A549 (cell line): ENCODE data around the gene THADA. TPM values are rescaled to one million over a fixed set of nuclear protein-coding genes. Genes with fewer than 3 reads are reported as not detected.

Experiments used
- ATAC-seq, 2 experiments: fragments of 200-7000 bp in 1 of 2; fragments of >200 bp in 1 of 2; cut with Nextera tagmentation in 1 of 2; cut with Tn5 transposase in 1 of 2; 3 replicates each; pipeline versions ENCODE4 v1.8.0 to v1.9.1; 2018 to 2020; ENCODE audit warnings: mild to moderate bottlenecking in 1 of 2, moderate library complexity in 1 of 2
- CTCF ChIA-PET: fragments of 300-600 bp; sonication (Branson Sonifier 250); formaldehyde crosslinking; extraction: SDS; loops from one replicate; lab custom pipeline; 2021; ENCODE audit warnings: antibody characterized with exemption, inconsistent platforms; lab: Yijun Ruan, JAX
- POLR2A ChIA-PET: fragments of 350-600 bp; formaldehyde crosslinking; extraction: SDS; loops from one replicate; lab custom pipeline; 2021; ENCODE audit warnings: antibody characterized with exemption, inconsistent platforms; lab: Yijun Ruan, JAX
- DNase-seq, 2 experiments: peaks; one replicate each; pipeline versions ENCODE4 v3.0.0 to v3.0.0-alpha.2; 2011 to 2016; ENCODE audit warnings: low read depth in 1 of 2, low spot score in 1 of 2
- FAIRE-seq: peaks from 2 replicates; lab custom pipeline; 2011; peaks lifted over from hg19 to GRCh38; lab: Jason Lieb, UNC
- H3K27ac ChIP-seq, 2 experiments: fragments of >200 bp; sonication (Bioruptor Twin); formaldehyde crosslinking; 3 replicates each; pipeline ENCODE4 v1.5.1; 2016 to 2017
- H3K4me1 ChIP-seq: fragments of >200 bp; sonication (Bioruptor Twin); formaldehyde crosslinking; 3 replicates; pipeline ENCODE4 v1.6.1; 2016
- H3K4me2 ChIP-seq: fragments of >200 bp; sonication (Bioruptor Twin); formaldehyde crosslinking; 3 replicates; pipeline ENCODE4 v1.6.1; 2016
- H3K4me3 ChIP-seq: fragments of >200 bp; sonication (Bioruptor Twin); formaldehyde crosslinking; 3 replicates; pipeline ENCODE4 v1.5.1; 2016
- H3K9me3 ChIP-seq: fragments of >200 bp; sonication (Bioruptor Twin); formaldehyde crosslinking; 3 replicates; pipeline ENCODE4 v1.6.1; 2016
- BHLHE40 ChIP-seq: IDR thresholded peaks from 2 replicates; pipeline ENCODE4 v1.6.1; 2012; ENCODE audit warnings: low read depth, low read length, inconsistent platforms
- CBX8 ChIP-seq: fragments of 200-600 bp; sonication (generic); IDR thresholded peaks from 2 replicates; pipeline ENCODE4 v1.6.1; 2016
- CEBPB ChIP-seq, 2 experiments: fragments of >200 bp in 1 of 2; sonication (Bioruptor Twin) in 1 of 2; formaldehyde crosslinking in 1 of 2; IDR thresholded peaks; 2 replicates each; pipeline ENCODE4 v1.6.1; 2012 to 2016
- CHD2 ChIP-seq: fragments of 150-350 bp; IDR thresholded peaks from 2 replicates; pipeline ENCODE4 v1.6.1; 2014; ENCODE audit warnings: low read length; ENCODE audit not compliant: partially characterized antibody
- CHD4 ChIP-seq: fragments of 200-600 bp; sonication (generic); IDR thresholded peaks from 2 replicates; pipeline ENCODE4 v1.6.1; 2016; ENCODE audit warnings: antibody characterized with exemption, mild to moderate bottlenecking, borderline replicate concordance
- E2F6 ChIP-seq: IDR thresholded peaks from 2 replicates; pipeline ENCODE4 v1.6.1; 2012; ENCODE audit warnings: low read depth, borderline replicate concordance
- EHMT2 ChIP-seq: fragments of 200-600 bp; sonication (generic); IDR thresholded peaks from 2 replicates; pipeline ENCODE4 v1.6.1; 2016; ENCODE audit warnings: antibody characterized with exemption, low read depth, mild to moderate bottlenecking, moderate library complexity
- FOSB ChIP-seq: fragments of 250-450 bp; sonication (Bioruptor Pico); IDR thresholded peaks from 2 replicates; pipeline ENCODE4 v1.5.0; 2020; ENCODE audit warnings: mild to moderate bottlenecking, moderate library complexity
- FOSL2 ChIP-seq, 2 experiments: fragments of 450-650 bp in 1 of 2; fragments of >200 bp in 1 of 2; sonication (Bioruptor Twin) in 1 of 2; formaldehyde crosslinking; IDR thresholded peaks; 2 replicates each; pipeline versions ENCODE4 v1.5.0 to v1.6.1; 2016 to 2020; ENCODE audit warnings: mild to moderate bottlenecking in 1 of 2, moderate library complexity in 1 of 2
- GATA3 ChIP-seq: IDR thresholded peaks from 2 replicates; pipeline ENCODE4 v1.6.1; 2012; ENCODE audit warnings: borderline replicate concordance
- HOXB13 ChIP-seq: fragments of 250-450 bp; sonication (Bioruptor Pico); IDR thresholded peaks from 2 replicates; pipeline ENCODE4 v1.5.0; 2020; ENCODE audit warnings: low read depth, mild to moderate bottlenecking, moderate library complexity
- HOXB5 ChIP-seq: fragments of 250-450 bp; sonication (Bioruptor Pico); IDR thresholded peaks from 2 replicates; pipeline ENCODE4 v1.5.0; 2020; ENCODE audit warnings: mild to moderate bottlenecking, moderate library complexity
- KDM1A ChIP-seq: fragments of 200-600 bp; sonication (generic); IDR thresholded peaks from 2 replicates; pipeline ENCODE4 v1.6.1; 2016; ENCODE audit warnings: low read depth, mild to moderate bottlenecking
- MAFK ChIP-seq: fragments of 450-650 bp; IDR thresholded peaks from 2 replicates; pipeline ENCODE4 v1.6.1; 2014; ENCODE audit not compliant: partially characterized antibody
- MYC ChIP-seq: IDR thresholded peaks from 2 replicates; pipeline ENCODE4 v1.6.1; 2012; ENCODE audit warnings: mild to moderate bottlenecking, inconsistent platforms, low read length, improper control_type of control experiment, borderline replicate concordance
- NFE2L2 ChIP-seq: fragments of 150-350 bp; conservative IDR thresholded peaks from 2 replicates; pipeline ENCODE4 v1.6.1; 2014; ENCODE audit warnings: low read length
- NR3C1 ChIP-seq: fragments of >200 bp; sonication (Bioruptor Twin); formaldehyde crosslinking; IDR thresholded peaks from 3 replicates; pipeline ENCODE4 v1.6.1; 2017
- PHF8 ChIP-seq: fragments of 200-600 bp; sonication (generic); IDR thresholded peaks from 2 replicates; pipeline ENCODE4 v1.6.1; 2016; ENCODE audit warnings: low read depth, mild to moderate bottlenecking, antibody characterized with exemption, moderate library complexity, borderline replicate concordance
- RAD21 ChIP-seq, 2 experiments: fragments of >200 bp in 1 of 2; sonication (Bioruptor Twin) in 1 of 2; formaldehyde crosslinking in 1 of 2; IDR thresholded peaks in 1 of 2; conservative IDR thresholded peaks in 1 of 2; 2 replicates in 1 of 2; 3 replicates in 1 of 2; pipeline ENCODE4 v1.6.1; 2012 to 2018; ENCODE audit warnings: inconsistent platforms in 1 of 2
- RCOR1 ChIP-seq: fragments of 150-350 bp; IDR thresholded peaks from 2 replicates; pipeline ENCODE4 v1.6.1; 2014; ENCODE audit warnings: antibody characterized with exemption, low read length, low read depth
- RNF2 ChIP-seq: fragments of 200-600 bp; sonication (generic); IDR thresholded peaks from 2 replicates; pipeline ENCODE4 v1.6.1; 2016; ENCODE audit warnings: low read depth, mild to moderate bottlenecking, antibody characterized with exemption, moderate library complexity, borderline replicate concordance
- ZNF302 ChIP-seq: fragments of 250-450 bp; sonication (Bioruptor Pico); IDR thresholded peaks from 2 replicates; pipeline ENCODE4 v1.9.0; 2021; ENCODE audit warnings: inconsistent platforms, mild to moderate bottlenecking, moderate library complexity
- ZSCAN20 ChIP-seq: fragments of 250-450 bp; sonication (Bioruptor Pico); IDR thresholded peaks from 2 replicates; pipeline ENCODE4 v1.8.0; 2022; ENCODE audit warnings: mild to moderate bottlenecking, moderate library complexity
- WGBS: methylation state at CpG from one replicate; pipeline ENCODE4 v1.1.6; 2017; ENCODE audit errors: missing lambda C conversion rate; 5-methylcytosine and 5-hydroxymethylcytosine counted together
- polyA plus RNA-seq, 4 experiments: library from polyadenylated mRNA; depleted of rRNA in 3 of 4; stranded (reverse); fragments of >200 nt; fragmentation: RNase III in 1 of 4; extraction: RNeasy Plus Mini Kit Qiagen cat#74134 plus additional on column Dnase treatment in 1 of 4; gene quantifications; 2 replicates in 3 of 4; 3 replicates in 1 of 4; pipeline ENCODE4 v1.2.3, GENCODE V29; 2011 to 2017

Gene THADA
- polyA plus RNA-seq, 2 of the 4 experiments (the other 2 are of a cell fraction) = 21.8 to 37.9 TPM

GRCh38 chr2:43185146-43185545 lies 410.7 kb downstream of the THADA start:
- POLR2A ChIA-PET = no interaction called here
- DNase-seq = no peak
- no peak for ATAC-seq
- Histone ChIP-seq H3K9me3 (no peaks in the 10 kb centered on the region), H3K27ac (peak overlapping the region in 1 of 2 experiments; percentile 66; a peak in 4 of 6 replicates), H3K4me2 (peak overlapping the region; percentile 23; the same call in 1 of the 3 replicates), H3K4me1 (peaks cover 26% of the 10 kb centered on the region), H3K4me3 (no peak overlapping the region)
- CTCF ChIA-PET = interaction anchor here (1.0 to 1.3 kb wide), 3 partner anchors 16 to 53 kb away, joined by 3 to 4 read pairs (median 3); no protein-coding TSS in a partner anchor
- 96% methylated on average over 4 of the region's 4 CpGs for WGBS
- TF ChIP-seq GATA3 (no peak), CEBPB (IDR thresholded peaks at IDR 0.05) (no peak), BHLHE40 (no peak), FOSB (CRISPR knock-in tag) (no peak), KDM1A (no peak), ZNF302 (no peak), E2F6 (no peak), MYC (no peak), HOXB5 (no peak), RCOR1 (no peak), MAFK (no peak)
- no peak for FAIRE-seq

GRCh38 chr2:43184339-43184895 lies 411.4 kb downstream of the THADA start:
- ChIA-PET CTCF (interaction anchor here (1.1 kb wide), 1 partner anchor 15 kb away, joined by 4 read pairs; no protein-coding TSS in a partner anchor), POLR2A (no interaction called here)
- ATAC-seq (peak; percentile 63 to 72; a peak in 4 of 6 replicates), DNase-seq (peak; percentile 43 to 81), FAIRE-seq (no peak)
- Histone ChIP-seq H3K9me3 (no peaks in the 10 kb centered on the region), H3K4me2 (peak overlapping the region; percentile 23; the same call in 2 of the 3 replicates), H3K4me1 (peaks cover 33% of the 10 kb centered on the region), H3K4me3 (no peak overlapping the region), H3K27ac (peak overlapping the region; percentile 10 to 66; a peak in 5 of 6 replicates)
- 0 out of 2 replicates have a peak, but pooled peaks have one; percentile 11 for TF ChIP-seq FOSL2 (IDR thresholded peaks at IDR 0.05)
- peak; percentile 76 for TF ChIP-seq FOSL2 (CRISPR knock-in tag; IDR thresholded peaks at IDR 0.05)
- no peak for TF ChIP-seq NR3C1
- TF ChIP-seq RAD21 (conservative IDR thresholded peaks at IDR 0.05 in 1 of 2, IDR thresholded peaks at IDR 0.05 in 1 of 2) = no peak
- 55% methylated on average over 12 of the region's 12 CpGs for WGBS

- FAIRE-seq (no peak), ATAC-seq (0 out of 6 replicates have a peak, but pooled peaks of 1 of the 2 experiments have one; percentile 7)
- Histone ChIP-seq H3K4me1 (peaks cover 39% of the 10 kb centered on the region), H3K9me3 (no peaks in the 10 kb centered on the region), H3K4me3 (no peak overlapping the region)
- POLR2A ChIA-PET = no interaction called here
- WGBS = 71% methylated on average over 5 of the region's 5 CpGs
- TF ChIP-seq ZNF302 = no peak
- TF ChIP-seq, all 56 proteins: peak for 0
- CTCF ChIA-PET = interaction anchor here (1.3 to 2.1 kb wide), 2 partner anchors 14 to 45 kb away, joined by 5 to 8 read pairs; no protein-coding TSS in a partner anchor
- Histone ChIP-seq H3K4me2 (no peak overlapping the region; the same call in 2 of the 3 replicates), H3K27ac (peak overlapping the region; percentile 10 to 66; a peak in 4 of 6 replicates)
- no peak for DNase-seq
Observed at GRCh38 chr2:43183743-43184142, 412.1 kb downstream of the THADA start.

GRCh38 chr2:43180897-43181296 lies 414.9 kb downstream of the THADA start:
- no peak overlapping the region for H3K4me2 ChIP-seq
- TF ChIP-seq EHMT2 = no peak
- TF ChIP-seq ZSCAN20 = no peak
- no peak for TF ChIP-seq HOXB13 (CRISPR knock-in tag)
- no peak for TF ChIP-seq CHD2
- TF ChIP-seq MAFK = no peak
- TF ChIP-seq PHF8 = no peak
- TF ChIP-seq FOSB (CRISPR knock-in tag) = no peak
- TF ChIP-seq NFE2L2 = no peak
- TF ChIP-seq CBX8 = no peak
- TF ChIP-seq GATA3 = no peak
- no peak for TF ChIP-seq CHD4
- no peak for TF ChIP-seq RNF2
- no peak for TF ChIP-seq FOSL2 (IDR thresholded peaks at IDR 0.05)
- no peak for TF ChIP-seq FOSL2 (CRISPR knock-in tag; IDR thresholded peaks at IDR 0.05)
- H3K27ac ChIP-seq = peak overlapping the region; percentile 32 to 93; a peak in 5 of 6 replicates
- no peak overlapping the region for H3K4me3 ChIP-seq
- FAIRE-seq (no peak), ATAC-seq (no peak), DNase-seq (no peak)
- CTCF ChIA-PET = interaction anchor here (0.7 to 5.7 kb wide), 10 partner anchors 11 to 309 kb away, joined by 3 to 37 read pairs (median 4); no protein-coding TSS in a partner anchor
- H3K4me1 ChIP-seq = peaks cover 59% of the 10 kb centered on the region
- WGBS = 89% methylated on average over 8 of the region's 8 CpGs
- H3K9me3 ChIP-seq = no peaks in the 10 kb centered on the region
- POLR2A ChIA-PET = interaction anchor here (0.6 to 4.2 kb wide), 2 partner anchors 13 to 46 kb away, joined by 4 to 19 read pairs; partner anchors contain the start of gene ZFP36L2
